Heart left ventricle (tissue), 13 donors: ENCODE measurements around the gene CTTNBP2NL.
"Not testable (repeated sequence)": the region's sequence is repeated elsewhere in the genome, so short reads cannot be mapped to it uniquely, and the experiment has no call there.

Experiments used
- CTCF ChIP-seq, 12 donors: fragments of 200-600 bp; sonication (generic) in 4 of 12; IDR thresholded peaks; one replicate each; pipeline versions ENCODE4 v1.5.0 to v1.8.0; 2018 to 2022; ENCODE audit warnings: antibody characterized with exemption in 12 of 12, mild to moderate bottlenecking in 5 of 12
- POLR2A ChIP-seq, 2 donors: fragments of 450-650 bp; IDR thresholded peaks; one replicate each; pipeline ENCODE4 v1.6.1; 2017; ENCODE audit warnings: antibody characterized with exemption in 2 of 2, mild to moderate bottlenecking in 2 of 2, moderate library complexity in 2 of 2
- donor health status: ischemic (EF 13 %, LVEDD 7.1; RV severe dilation, severe dysfunction).
- donor health status: DM: no; HTN: yes; CAD: no.
- donor health status: DM: no; HTN: no; CAD: no.
- donor health status: ischemic (EF 25% LVEDD 6.9; RV normal size, moderate dysfunction).
- donor health status: ischemic (EF 25% LVEDD 5.7; RV mildly dilated, moderate dysfunction).
- donor health status: ischemic (EF 35%, LVEDD 5.7; RV mildly dilated, moderate dysfunction).
- donor health status: nonischemic (EF 11% LVEDD 7.7; RV severe dilation, severe dysfunction).
- donor health status: DM: yes; HTN: yes; CAD: no.
- donor health status: PGD.
- donor health status: ischemic (EF 29% LVEDD 5.4; RV normal size, mild dysfunction).
- donor health status: nonischemic (EF 23%, LVEDD 6.1; RV moderate dilation, normal function).

DNA sequence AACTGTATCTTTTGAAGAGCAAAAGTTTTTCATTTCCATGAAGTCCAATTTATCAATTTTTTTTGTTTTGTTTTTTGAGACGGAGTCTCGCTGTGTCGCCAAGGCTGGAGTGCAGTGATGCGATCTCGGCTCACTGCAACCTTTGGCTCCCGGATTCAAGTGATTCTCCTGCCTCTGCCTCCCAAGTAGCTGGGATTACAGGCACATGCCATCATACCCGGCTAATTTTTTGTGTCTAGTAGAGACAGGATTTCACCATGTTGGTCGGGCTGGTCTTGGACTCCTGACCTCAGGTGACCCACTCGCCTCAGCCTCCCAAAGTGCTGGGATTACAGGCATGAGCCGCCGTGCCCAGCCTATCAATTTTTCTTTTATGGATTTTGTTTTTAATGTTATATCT lies 27.7 kb downstream of the CTTNBP2NL start:
- TF ChIP-seq POLR2A, CTCF (IDR thresholded peaks at IDR 0.05): not testable (repeated sequence)
